H9 (cell line): ENCODE measurements around the gene CLCN6. TPM values are rescaled to one million over a fixed set of nuclear protein-coding genes. Genes with fewer than 3 reads are reported as not detected.

Experiments used
- DNase-seq: peaks from one replicate; pipeline ENCODE4 v3.0.0-alpha.2; 2017
- H2AFZ ChIP-seq: one replicate; pipeline ENCODE4 v1.6.1; 2013; ENCODE audit warnings: mild to moderate bottlenecking, low read length, control low read depth, moderate library complexity
- H2AK5ac ChIP-seq: 2 replicates; pipeline ENCODE4 v1.6.1; 2013; ENCODE audit warnings: low read length, control low read depth, mixed read lengths; ENCODE audit not compliant: insufficient read length
- H2BK120ac ChIP-seq: one replicate; pipeline ENCODE4 v1.6.1; 2013; ENCODE audit warnings: low read depth, mild to moderate bottlenecking, low read length, control low read depth, inconsistent platforms; ENCODE audit not compliant: poor library complexity, severe bottlenecking
- H2BK12ac ChIP-seq: 2 replicates; pipeline ENCODE4 v1.6.1; 2013; ENCODE audit warnings: low read length, control low read depth, mixed read lengths, low read depth; ENCODE audit not compliant: insufficient read length
- H2BK15ac ChIP-seq: 2 replicates; pipeline ENCODE4 v1.6.1; 2013; ENCODE audit warnings: low read depth, low read length, control low read depth
- H2BK20ac ChIP-seq: one replicate; pipeline ENCODE4 v1.6.1; 2013; ENCODE audit warnings: low read depth, mild to moderate bottlenecking, low read length, control low read depth, inconsistent platforms; ENCODE audit not compliant: poor library complexity, severe bottlenecking
- H2BK5ac ChIP-seq: 2 replicates; pipeline ENCODE4 v1.6.1; 2013; ENCODE audit warnings: low read length, control low read depth, mixed read lengths; ENCODE audit not compliant: insufficient read length
- H3K14ac ChIP-seq: 2 replicates; pipeline ENCODE4 v1.6.1; 2013; ENCODE audit warnings: low read length, control low read depth; ENCODE audit not compliant: insufficient read depth
- H3K18ac ChIP-seq: 2 replicates; pipeline ENCODE4 v1.6.1; 2013; ENCODE audit warnings: low read depth, mild to moderate bottlenecking, mixed read lengths, low read length, control low read depth; ENCODE audit not compliant: insufficient read length
- H3K23ac ChIP-seq: 2 replicates; pipeline ENCODE4 v1.6.1; 2013; ENCODE audit warnings: low read length, control low read depth, mixed read lengths, low read depth; ENCODE audit not compliant: insufficient read length
- H3K23me2 ChIP-seq: 2 replicates; pipeline ENCODE4 v1.6.1; 2013; ENCODE audit warnings: low read depth, mild to moderate bottlenecking, mixed read lengths, low read length, control low read depth; ENCODE audit not compliant: insufficient read length, poor library complexity, severe bottlenecking
- H3K27ac ChIP-seq: 2 replicates; pipeline ENCODE4 v1.5.1; 2013; ENCODE audit warnings: low read length, control low read depth, mixed read lengths, low read depth; ENCODE audit not compliant: insufficient read length
- H3K27me3 ChIP-seq: 2 replicates; pipeline ENCODE4 v1.6.1; 2013; ENCODE audit warnings: low read length, control low read depth, inconsistent platforms; ENCODE audit not compliant: insufficient read depth
- H3K4ac ChIP-seq: 2 replicates; pipeline ENCODE4 v1.6.1; 2013; ENCODE audit warnings: low read depth, mild to moderate bottlenecking, control low read depth, inconsistent platforms, low read length, moderate library complexity
- H3K4me1 ChIP-seq: 2 replicates; pipeline ENCODE4 v1.6.1; 2013; ENCODE audit warnings: low read length, control low read depth, inconsistent platforms; ENCODE audit not compliant: insufficient read depth
- H3K4me2 ChIP-seq: 2 replicates; pipeline ENCODE4 v1.6.1; 2013; ENCODE audit warnings: low read length, control low read depth, mixed read lengths; ENCODE audit not compliant: insufficient read length, insufficient read depth
- H3K56ac ChIP-seq: 2 replicates; pipeline ENCODE4 v1.6.1; 2013; ENCODE audit warnings: low read depth, mild to moderate bottlenecking, mixed read lengths, low read length, control low read depth; ENCODE audit not compliant: insufficient read length
- H3K79me1 ChIP-seq: 2 replicates; pipeline ENCODE4 v1.6.1; 2013; ENCODE audit warnings: low read depth, mild to moderate bottlenecking, moderate library complexity, low read length, control low read depth, inconsistent platforms; ENCODE audit not compliant: insufficient read depth, poor library complexity, severe bottlenecking
- H3K79me2 ChIP-seq: 2 replicates; pipeline ENCODE4 v1.6.1; 2013; ENCODE audit warnings: low read length, control low read depth, inconsistent platforms; ENCODE audit not compliant: insufficient read depth
- H3K9ac ChIP-seq: 2 replicates; pipeline ENCODE4 v1.6.1; 2013; ENCODE audit warnings: low read length, control low read depth, mixed read lengths; ENCODE audit not compliant: insufficient read length; ENCODE audit errors: extremely low read depth
- H3K9me3 ChIP-seq: one replicate; pipeline ENCODE4 v1.6.1; 2013; ENCODE audit warnings: low read depth, low read length, inconsistent platforms; ENCODE audit not compliant: control insufficient read depth
- H3T11ph ChIP-seq: one replicate; pipeline ENCODE4 v1.6.1; 2013; ENCODE audit warnings: mild to moderate bottlenecking, low read length, control low read depth, inconsistent platforms
- H4K20me1 ChIP-seq: one replicate; pipeline ENCODE4 v1.6.1; 2013; ENCODE audit not compliant: control insufficient read depth, insufficient read length, insufficient read depth
- H4K5ac ChIP-seq: 2 replicates; pipeline ENCODE4 v1.6.1; 2013; ENCODE audit warnings: low read depth, mild to moderate bottlenecking, mixed read lengths, low read length, control low read depth; ENCODE audit not compliant: insufficient read length
- H4K8ac ChIP-seq: replicated peaks from 2 replicates; pipeline ENCODE4 v1.6.1; 2013; ENCODE audit warnings: low read length, control low read depth, mixed read lengths, low read depth; ENCODE audit not compliant: insufficient read length
- H4K91ac ChIP-seq: 2 replicates; pipeline ENCODE4 v1.6.1; 2013; ENCODE audit warnings: low read depth, mild to moderate bottlenecking, moderate library complexity, mixed read lengths, low read length, control low read depth; ENCODE audit not compliant: insufficient read length
- H3K27ac Mint-ChIP-seq, 3 experiments: 2 replicates in 2 of 3; 3 replicates in 1 of 3; pipeline ENCODE4 v1.8.0; 2020 to 2021; ENCODE audit warnings: mixed read lengths in 3 of 3, mild to moderate bottlenecking in 1 of 3, moderate library complexity in 1 of 3
- H3K27me3 Mint-ChIP-seq: 2 replicates; pipeline ENCODE4 v1.8.0; 2021; ENCODE audit warnings: low read depth, mild to moderate bottlenecking, moderate library complexity, mixed read lengths
- H3K36me3 Mint-ChIP-seq, 3 experiments: 2 replicates in 2 of 3; 3 replicates in 1 of 3; pipeline ENCODE4 v1.8.0; 2020 to 2021; ENCODE audit warnings: low read depth in 3 of 3, mixed read lengths in 3 of 3; ENCODE audit not compliant: insufficient read depth in 1 of 3
- H3K4me1 Mint-ChIP-seq, 2 experiments: 2 replicates each; pipeline ENCODE4 v1.8.0; 2020; ENCODE audit warnings: mixed read lengths in 2 of 2
- H3K4me3 Mint-ChIP-seq, 2 experiments: 2 replicates in 1 of 2; 3 replicates in 1 of 2; pipeline ENCODE4 v1.8.0; 2020 to 2021; ENCODE audit warnings: mild to moderate bottlenecking in 2 of 2, mixed read lengths in 2 of 2, moderate library complexity in 1 of 2
- H3K9me3 Mint-ChIP-seq, 2 experiments: 2 replicates in 1 of 2; 3 replicates in 1 of 2; pipeline ENCODE4 v1.8.0; 2020; ENCODE audit warnings: mild to moderate bottlenecking in 2 of 2, mixed read lengths in 2 of 2, moderate library complexity in 1 of 2
- WGBS: extraction: QIAGEN DNeasy Blood & Tissue Kit; methylation state at CpG from one replicate; pipeline ENCODE4 v1.1.7; 2013; ENCODE audit warnings: missing lambda C conversion rate, low lambda C conversion rate, mixed read lengths; ENCODE audit not compliant: insufficient read length; ENCODE audit errors: extremely low coverage; 5-methylcytosine and 5-hydroxymethylcytosine counted together
- total RNA-seq: library from RNA; stranded (reverse); gene quantifications from 2 replicates; pipeline ENCODE4 v1.2.1, GENCODE V29; 2021
- TF ChIP-seq, protein P1 (sequence below): fragments of 200-600 bp; sonication (generic); conservative IDR thresholded peaks from 3 replicates; pipeline ENCODE4 v1.8.0; 2021; ENCODE audit warnings: antibody characterized with exemption, mild to moderate bottlenecking

CLCN6 gene
- total RNA-seq, 1 experiment from 2014 or later: 20.5 TPM

DNA sequence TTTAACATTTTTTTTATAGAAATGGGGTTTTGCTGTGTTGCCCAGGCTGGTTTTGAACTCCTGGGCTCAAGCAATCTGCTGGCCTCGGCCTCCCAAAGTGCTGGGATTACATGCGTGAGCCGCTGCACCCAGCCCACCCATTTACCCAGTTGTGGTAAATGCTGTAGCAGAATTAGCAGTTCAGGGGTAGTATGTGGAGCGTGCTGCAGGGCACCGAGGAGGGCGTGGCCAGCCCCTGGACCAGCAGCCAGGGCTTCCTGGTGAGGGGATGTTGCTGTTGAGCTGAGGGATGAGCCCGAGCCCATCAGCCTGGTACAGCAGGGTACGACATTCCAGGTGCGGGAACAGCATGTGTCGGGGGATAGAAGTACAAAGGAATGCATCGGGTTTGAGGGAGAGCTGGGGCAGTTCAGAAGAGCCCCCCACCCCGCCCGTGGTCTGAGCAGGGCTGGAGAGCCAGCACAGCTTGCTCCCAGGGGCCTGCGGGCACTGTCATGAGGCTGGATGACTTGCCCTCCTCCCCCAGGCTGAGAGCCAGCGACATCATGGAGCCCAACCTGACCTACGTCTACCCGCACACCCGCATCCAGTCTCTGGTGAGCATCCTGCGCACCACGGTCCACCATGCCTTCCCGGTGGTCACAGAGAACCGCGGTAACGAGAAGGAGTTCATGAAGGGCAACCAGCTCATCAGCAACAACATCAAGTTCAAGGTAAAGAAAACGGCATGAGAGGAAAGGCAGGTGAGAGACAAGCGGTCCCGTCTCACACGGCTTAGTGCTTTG, 29.6 kb downstream of the CLCN6 start:
- Histone ChIP-seq H2BK15ac (no peak overlapping the region), H3K79me1 (no peaks in the 10 kb centered on the region), H3K23ac (no peak overlapping the region), H2BK120ac (no peak overlapping the region), H3K56ac (no peak overlapping the region), H4K8ac (no peak overlapping the region), H2BK12ac (no peak overlapping the region), H3T11ph (no peak overlapping the region), H2BK20ac (no peak overlapping the region), H4K91ac (no peak overlapping the region), H3K27ac (no peak overlapping the region), H3K4me2 (no peak overlapping the region), H2BK5ac (no peak overlapping the region), H3K9me3 (no peaks in the 10 kb centered on the region), H3K27me3 (no peaks in the 10 kb centered on the region), H3K9ac (no peak overlapping the region), H3K4me1 (no peaks in the 10 kb centered on the region), H4K20me1 (no peaks in the 10 kb centered on the region), H2AK5ac (no peak overlapping the region), H4K5ac (no peak overlapping the region), H3K4ac (no peak overlapping the region), H3K79me2 (no peaks in the 10 kb centered on the region), H3K18ac (no peak overlapping the region), H3K23me2 (no peaks in the 10 kb centered on the region), H3K14ac (no peak overlapping the region), H2AFZ (no peak overlapping the region)
- H3K4me3 Mint-ChIP-seq: no peak overlapping the region
- WGBS: no CpG with 5 or more reads among the region's 28 CpGs
- H3K27me3 Mint-ChIP-seq: no peaks in the 10 kb centered on the region
- TF ChIP-seq, protein P1, sequence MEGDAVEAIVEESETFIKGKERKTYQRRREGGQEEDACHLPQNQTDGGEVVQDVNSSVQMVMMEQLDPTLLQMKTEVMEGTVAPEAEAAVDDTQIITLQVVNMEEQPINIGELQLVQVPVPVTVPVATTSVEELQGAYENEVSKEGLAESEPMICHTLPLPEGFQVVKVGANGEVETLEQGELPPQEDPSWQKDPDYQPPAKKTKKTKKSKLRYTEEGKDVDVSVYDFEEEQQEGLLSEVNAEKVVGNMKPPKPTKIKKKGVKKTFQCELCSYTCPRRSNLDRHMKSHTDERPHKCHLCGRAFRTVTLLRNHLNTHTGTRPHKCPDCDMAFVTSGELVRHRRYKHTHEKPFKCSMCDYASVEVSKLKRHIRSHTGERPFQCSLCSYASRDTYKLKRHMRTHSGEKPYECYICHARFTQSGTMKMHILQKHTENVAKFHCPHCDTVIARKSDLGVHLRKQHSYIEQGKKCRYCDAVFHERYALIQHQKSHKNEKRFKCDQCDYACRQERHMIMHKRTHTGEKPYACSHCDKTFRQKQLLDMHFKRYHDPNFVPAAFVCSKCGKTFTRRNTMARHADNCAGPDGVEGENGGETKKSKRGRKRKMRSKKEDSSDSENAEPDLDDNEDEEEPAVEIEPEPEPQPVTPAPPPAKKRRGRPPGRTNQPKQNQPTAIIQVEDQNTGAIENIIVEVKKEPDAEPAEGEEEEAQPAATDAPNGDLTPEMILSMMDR: no peak
- H3K36me3 Mint-ChIP-seq: peaks cover 32 to 93% (median 68%) of the 10 kb centered on the region in 3 experiments; a peak in 6 of 7 replicates
- no peak for DNase-seq
- H3K9me3 Mint-ChIP-seq: no peaks in the 10 kb centered on the region
- no peaks in the 10 kb centered on the region for H3K4me1 Mint-ChIP-seq
- H3K27ac Mint-ChIP-seq: peak overlapping the region in 1 of 3 experiments; percentile 17; a peak in 1 of 7 replicates
